Keratinocyte (primary cell): Measurements from ENCODE around the gene CHST14.

Source experiments
- EZH2 ChIP-seq: IDR thresholded peaks from one replicate; pipeline ENCODE4 v1.6.1; 2012; ENCODE audit warnings: inconsistent platforms, mild to moderate bottlenecking, low read length, moderate library complexity
- TF ChIP-seq, protein P1 (sequence below), 3 experiments: IDR thresholded peaks in 1 of 3; conservative IDR thresholded peaks in 1 of 3; optimal IDR thresholded peaks in 1 of 3; 2 replicates in 2 of 3; 3 replicates in 1 of 3; pipeline versions ENCODE3 to v1.5.1; 2011; ENCODE audit warnings: low read length in 3 of 3, mild to moderate bottlenecking in 3 of 3, moderate library complexity in 2 of 3, control low read depth in 1 of 3, inconsistent platforms in 1 of 3; ENCODE audit not compliant: insufficient read depth in 2 of 3; ENCODE audit errors: extremely low read depth in 1 of 3

- TF ChIP-seq, protein P1, sequence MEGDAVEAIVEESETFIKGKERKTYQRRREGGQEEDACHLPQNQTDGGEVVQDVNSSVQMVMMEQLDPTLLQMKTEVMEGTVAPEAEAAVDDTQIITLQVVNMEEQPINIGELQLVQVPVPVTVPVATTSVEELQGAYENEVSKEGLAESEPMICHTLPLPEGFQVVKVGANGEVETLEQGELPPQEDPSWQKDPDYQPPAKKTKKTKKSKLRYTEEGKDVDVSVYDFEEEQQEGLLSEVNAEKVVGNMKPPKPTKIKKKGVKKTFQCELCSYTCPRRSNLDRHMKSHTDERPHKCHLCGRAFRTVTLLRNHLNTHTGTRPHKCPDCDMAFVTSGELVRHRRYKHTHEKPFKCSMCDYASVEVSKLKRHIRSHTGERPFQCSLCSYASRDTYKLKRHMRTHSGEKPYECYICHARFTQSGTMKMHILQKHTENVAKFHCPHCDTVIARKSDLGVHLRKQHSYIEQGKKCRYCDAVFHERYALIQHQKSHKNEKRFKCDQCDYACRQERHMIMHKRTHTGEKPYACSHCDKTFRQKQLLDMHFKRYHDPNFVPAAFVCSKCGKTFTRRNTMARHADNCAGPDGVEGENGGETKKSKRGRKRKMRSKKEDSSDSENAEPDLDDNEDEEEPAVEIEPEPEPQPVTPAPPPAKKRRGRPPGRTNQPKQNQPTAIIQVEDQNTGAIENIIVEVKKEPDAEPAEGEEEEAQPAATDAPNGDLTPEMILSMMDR (optimal IDR thresholded peaks at IDR 0.05 in 1 of 3, IDR thresholded peaks at IDR 0.05 in 1 of 3, conservative IDR thresholded peaks at IDR 0.05 in 1 of 3; ENCODE audit: extremely low read depth in 1 of 3, insufficient read depth in 2 of 3, low read length in 3 of 3): peak in 2 of 3 experiments; percentile 4 to 36
- no peak for TF ChIP-seq EZH2
These were observed 28.9 kb upstream of the CHST14 start for GRCh38 chr15:40441565-40442531.
